Measurements from ENCODE around the gene ADGRA3.

DNA sequence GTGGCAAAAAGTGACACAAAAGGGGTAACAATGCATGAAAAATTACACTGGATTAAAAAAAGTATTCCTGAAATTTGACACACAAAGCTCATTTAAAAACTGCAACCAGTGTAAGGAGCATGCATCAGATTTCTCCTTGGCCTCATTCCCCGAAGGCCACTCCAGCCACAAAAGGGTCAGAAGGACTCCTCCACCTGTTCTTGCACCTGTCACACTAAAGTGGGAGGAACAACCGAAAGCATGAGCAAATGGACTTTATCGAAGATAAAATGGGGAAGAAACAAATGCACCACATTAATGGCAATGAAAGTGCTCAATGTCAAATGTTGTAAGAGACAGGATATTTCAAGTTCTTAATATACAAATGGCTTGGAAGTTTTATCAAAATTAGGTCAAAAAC lies 88.2 kb downstream of the ADGRA3 start:
- TF ChIP-seq POLR2AphosphoS5 (IDR thresholded peaks at IDR 0.05; ENCODE audit: low read depth), result no peak
- TF ChIP-seq, protein P1, sequence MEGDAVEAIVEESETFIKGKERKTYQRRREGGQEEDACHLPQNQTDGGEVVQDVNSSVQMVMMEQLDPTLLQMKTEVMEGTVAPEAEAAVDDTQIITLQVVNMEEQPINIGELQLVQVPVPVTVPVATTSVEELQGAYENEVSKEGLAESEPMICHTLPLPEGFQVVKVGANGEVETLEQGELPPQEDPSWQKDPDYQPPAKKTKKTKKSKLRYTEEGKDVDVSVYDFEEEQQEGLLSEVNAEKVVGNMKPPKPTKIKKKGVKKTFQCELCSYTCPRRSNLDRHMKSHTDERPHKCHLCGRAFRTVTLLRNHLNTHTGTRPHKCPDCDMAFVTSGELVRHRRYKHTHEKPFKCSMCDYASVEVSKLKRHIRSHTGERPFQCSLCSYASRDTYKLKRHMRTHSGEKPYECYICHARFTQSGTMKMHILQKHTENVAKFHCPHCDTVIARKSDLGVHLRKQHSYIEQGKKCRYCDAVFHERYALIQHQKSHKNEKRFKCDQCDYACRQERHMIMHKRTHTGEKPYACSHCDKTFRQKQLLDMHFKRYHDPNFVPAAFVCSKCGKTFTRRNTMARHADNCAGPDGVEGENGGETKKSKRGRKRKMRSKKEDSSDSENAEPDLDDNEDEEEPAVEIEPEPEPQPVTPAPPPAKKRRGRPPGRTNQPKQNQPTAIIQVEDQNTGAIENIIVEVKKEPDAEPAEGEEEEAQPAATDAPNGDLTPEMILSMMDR (conservative IDR thresholded peaks at IDR 0.05; ENCODE audit: low read depth in 2 of 2), result no peak
- no peak for TF ChIP-seq ZNF114 (CRISPR knock-in tag; IDR thresholded peaks at IDR 0.05)
- TF ChIP-seq, protein P2, sequence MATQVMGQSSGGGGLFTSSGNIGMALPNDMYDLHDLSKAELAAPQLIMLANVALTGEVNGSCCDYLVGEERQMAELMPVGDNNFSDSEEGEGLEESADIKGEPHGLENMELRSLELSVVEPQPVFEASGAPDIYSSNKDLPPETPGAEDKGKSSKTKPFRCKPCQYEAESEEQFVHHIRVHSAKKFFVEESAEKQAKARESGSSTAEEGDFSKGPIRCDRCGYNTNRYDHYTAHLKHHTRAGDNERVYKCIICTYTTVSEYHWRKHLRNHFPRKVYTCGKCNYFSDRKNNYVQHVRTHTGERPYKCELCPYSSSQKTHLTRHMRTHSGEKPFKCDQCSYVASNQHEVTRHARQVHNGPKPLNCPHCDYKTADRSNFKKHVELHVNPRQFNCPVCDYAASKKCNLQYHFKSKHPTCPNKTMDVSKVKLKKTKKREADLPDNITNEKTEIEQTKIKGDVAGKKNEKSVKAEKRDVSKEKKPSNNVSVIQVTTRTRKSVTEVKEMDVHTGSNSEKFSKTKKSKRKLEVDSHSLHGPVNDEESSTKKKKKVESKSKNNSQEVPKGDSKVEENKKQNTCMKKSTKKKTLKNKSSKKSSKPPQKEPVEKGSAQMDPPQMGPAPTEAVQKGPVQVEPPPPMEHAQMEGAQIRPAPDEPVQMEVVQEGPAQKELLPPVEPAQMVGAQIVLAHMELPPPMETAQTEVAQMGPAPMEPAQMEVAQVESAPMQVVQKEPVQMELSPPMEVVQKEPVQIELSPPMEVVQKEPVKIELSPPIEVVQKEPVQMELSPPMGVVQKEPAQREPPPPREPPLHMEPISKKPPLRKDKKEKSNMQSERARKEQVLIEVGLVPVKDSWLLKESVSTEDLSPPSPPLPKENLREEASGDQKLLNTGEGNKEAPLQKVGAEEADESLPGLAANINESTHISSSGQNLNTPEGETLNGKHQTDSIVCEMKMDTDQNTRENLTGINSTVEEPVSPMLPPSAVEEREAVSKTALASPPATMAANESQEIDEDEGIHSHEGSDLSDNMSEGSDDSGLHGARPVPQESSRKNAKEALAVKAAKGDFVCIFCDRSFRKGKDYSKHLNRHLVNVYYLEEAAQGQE (IDR thresholded peaks at IDR 0.05; ENCODE audit: unreplicated experiment), result no peak
- TF ChIP-seq EZH2 (IDR thresholded peaks at IDR 0.05; ENCODE audit: low read depth, unreplicated experiment), result no peak
- TF ChIP-seq CREB1 (CRISPR knock-in tag; IDR thresholded peaks at IDR 0.05; ENCODE audit: low read depth), result no peak

All from GM23338 (cell line).